Ishikawa (cell line): ENCODE data around the gene ZNF541.

ENCODE experiments used
- CEBPB ChIP-seq: IDR thresholded peaks from 2 replicates; pipeline ENCODE4 v1.6.1; 2012
- CREB1 ChIP-seq: IDR thresholded peaks from 2 replicates; pipeline ENCODE4 v1.6.1; 2012; ENCODE audit warnings: low read depth
- EGR1 ChIP-seq: IDR thresholded peaks from 2 replicates; pipeline ENCODE4 v1.6.1; 2012
- EP300 ChIP-seq: IDR thresholded peaks from 2 replicates; pipeline ENCODE4 v1.6.1; 2012; ENCODE audit warnings: borderline replicate concordance
- FOXM1 ChIP-seq: IDR thresholded peaks from 2 replicates; pipeline ENCODE4 v1.6.1; 2012; ENCODE audit warnings: low read depth, borderline replicate concordance
- NFIC ChIP-seq: IDR thresholded peaks from 2 replicates; pipeline ENCODE4 v1.6.1; 2012
- RAD21 ChIP-seq: IDR thresholded peaks from 2 replicates; pipeline ENCODE4 v1.6.1; 2012; ENCODE audit warnings: low read depth
- TAF1 ChIP-seq: IDR thresholded peaks from 2 replicates; pipeline ENCODE4 v1.6.1; 2012; ENCODE audit warnings: low read depth, mild to moderate bottlenecking
- TEAD4 ChIP-seq: IDR thresholded peaks from 2 replicates; pipeline ENCODE4 v1.6.1; 2012
- YY1 ChIP-seq: IDR thresholded peaks from 2 replicates; pipeline ENCODE4 v1.6.1; 2012; ENCODE audit warnings: low read depth
- ZBTB7A ChIP-seq: IDR thresholded peaks from 2 replicates; pipeline ENCODE4 v1.6.1; 2012; ENCODE audit warnings: low read depth
- TF ChIP-seq, protein P1 (sequence below): IDR thresholded peaks from 2 replicates; pipeline ENCODE4 v1.6.1; 2012; ENCODE audit warnings: low read depth, mild to moderate bottlenecking
- TF ChIP-seq, protein P2 (sequence below): IDR thresholded peaks from 2 replicates; pipeline ENCODE4 v1.6.1; 2012
- TF ChIP-seq, protein P3 (sequence below): IDR thresholded peaks from 2 replicates; pipeline ENCODE4 v1.6.1; 2012

DNA sequence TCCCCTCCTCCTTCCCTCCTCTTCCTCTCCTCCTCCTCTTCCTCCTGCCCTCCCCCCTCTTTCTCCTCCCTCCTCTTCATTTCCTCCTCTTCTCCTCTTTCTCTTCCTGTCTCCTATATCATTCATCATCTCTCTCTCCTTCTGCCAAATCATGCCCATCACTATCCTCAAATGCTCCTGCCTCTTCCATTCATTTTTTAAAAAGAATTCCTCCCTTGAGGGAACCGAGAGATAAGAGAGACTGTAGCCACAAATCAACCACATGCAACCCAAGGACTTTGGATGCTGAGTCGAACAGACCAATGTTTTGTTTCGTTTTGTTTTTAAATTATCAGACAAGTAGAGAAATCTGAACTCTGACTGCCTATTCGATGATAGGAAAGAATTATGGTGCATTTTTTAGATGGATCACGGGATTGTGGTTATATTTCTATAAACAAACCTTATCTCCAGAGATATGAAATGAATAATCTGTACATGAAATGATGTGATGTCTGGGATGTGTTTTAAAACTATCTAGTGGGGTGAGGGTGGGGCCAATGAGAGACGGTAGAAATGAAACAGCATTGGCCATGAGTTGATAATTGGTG is 9.5 kb upstream of the ZNF541 start:
- TF ChIP-seq TAF1 (no peak), EP300 (no peak), NFIC (no peak), RAD21 (no peak), ZBTB7A (no peak), FOXM1 (no peak), CEBPB (no peak), TEAD4 (no peak), YY1 (no peak), CREB1 (no peak), EGR1 (no peak)
- TF ChIP-seq, protein P1, sequence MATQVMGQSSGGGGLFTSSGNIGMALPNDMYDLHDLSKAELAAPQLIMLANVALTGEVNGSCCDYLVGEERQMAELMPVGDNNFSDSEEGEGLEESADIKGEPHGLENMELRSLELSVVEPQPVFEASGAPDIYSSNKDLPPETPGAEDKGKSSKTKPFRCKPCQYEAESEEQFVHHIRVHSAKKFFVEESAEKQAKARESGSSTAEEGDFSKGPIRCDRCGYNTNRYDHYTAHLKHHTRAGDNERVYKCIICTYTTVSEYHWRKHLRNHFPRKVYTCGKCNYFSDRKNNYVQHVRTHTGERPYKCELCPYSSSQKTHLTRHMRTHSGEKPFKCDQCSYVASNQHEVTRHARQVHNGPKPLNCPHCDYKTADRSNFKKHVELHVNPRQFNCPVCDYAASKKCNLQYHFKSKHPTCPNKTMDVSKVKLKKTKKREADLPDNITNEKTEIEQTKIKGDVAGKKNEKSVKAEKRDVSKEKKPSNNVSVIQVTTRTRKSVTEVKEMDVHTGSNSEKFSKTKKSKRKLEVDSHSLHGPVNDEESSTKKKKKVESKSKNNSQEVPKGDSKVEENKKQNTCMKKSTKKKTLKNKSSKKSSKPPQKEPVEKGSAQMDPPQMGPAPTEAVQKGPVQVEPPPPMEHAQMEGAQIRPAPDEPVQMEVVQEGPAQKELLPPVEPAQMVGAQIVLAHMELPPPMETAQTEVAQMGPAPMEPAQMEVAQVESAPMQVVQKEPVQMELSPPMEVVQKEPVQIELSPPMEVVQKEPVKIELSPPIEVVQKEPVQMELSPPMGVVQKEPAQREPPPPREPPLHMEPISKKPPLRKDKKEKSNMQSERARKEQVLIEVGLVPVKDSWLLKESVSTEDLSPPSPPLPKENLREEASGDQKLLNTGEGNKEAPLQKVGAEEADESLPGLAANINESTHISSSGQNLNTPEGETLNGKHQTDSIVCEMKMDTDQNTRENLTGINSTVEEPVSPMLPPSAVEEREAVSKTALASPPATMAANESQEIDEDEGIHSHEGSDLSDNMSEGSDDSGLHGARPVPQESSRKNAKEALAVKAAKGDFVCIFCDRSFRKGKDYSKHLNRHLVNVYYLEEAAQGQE, result no peak
- TF ChIP-seq, protein P2, sequence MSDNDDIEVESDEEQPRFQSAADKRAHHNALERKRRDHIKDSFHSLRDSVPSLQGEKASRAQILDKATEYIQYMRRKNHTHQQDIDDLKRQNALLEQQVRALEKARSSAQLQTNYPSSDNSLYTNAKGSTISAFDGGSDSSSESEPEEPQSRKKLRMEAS, result no peak
- TF ChIP-seq, protein P3, sequence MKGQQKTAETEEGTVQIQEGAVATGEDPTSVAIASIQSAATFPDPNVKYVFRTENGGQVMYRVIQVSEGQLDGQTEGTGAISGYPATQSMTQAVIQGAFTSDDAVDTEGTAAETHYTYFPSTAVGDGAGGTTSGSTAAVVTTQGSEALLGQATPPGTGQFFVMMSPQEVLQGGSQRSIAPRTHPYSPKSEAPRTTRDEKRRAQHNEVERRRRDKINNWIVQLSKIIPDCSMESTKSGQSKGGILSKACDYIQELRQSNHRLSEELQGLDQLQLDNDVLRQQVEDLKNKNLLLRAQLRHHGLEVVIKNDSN, result no peak
